ENCODE results near the gene MANF. TPM values are rescaled to one million over a fixed set of nuclear protein-coding genes. Genes with fewer than 3 reads are reported as not detected.
A peak's percentile ranks its signal among the peaks of the same experiment; 100 is the strongest.

Gene MANF
- total RNA-seq, 1 experiment from 2014 or later = 176 TPM

- CTCF ChIA-PET = no interaction called here
- no peak for TF ChIP-seq CTCF (IDR thresholded peaks at IDR 0.05; ENCODE audit: unreplicated experiment)
- intact Hi-C loops (cut with micrococcal nuclease; ENCODE audit: unreplicated experiment) = no loop called here
- Mint-ChIP-seq H3K36me3 (ENCODE audit: insufficient read depth, unreplicated experiment) (peaks cover 21% of the 10 kb centered on the region), H3K4me3 (ENCODE audit: low read depth, unreplicated experiment) (no peak overlapping the region), H3K27me3 (ENCODE audit: unreplicated experiment) (no peaks in the 10 kb centered on the region), H3K27ac (ENCODE audit: unreplicated experiment) (no peak overlapping the region), H3K9me3 (ENCODE audit: low read depth, unreplicated experiment) (no peaks in the 10 kb centered on the region), H3K4me1 (ENCODE audit: low read depth, unreplicated experiment) (no peaks in the 10 kb centered on the region)
- no peak for DNase-seq
- BruUV-seq (replicated peaks) = no TSS peak
Observed at GRCh38 chr3:51429138-51429537, 44.0 kb downstream of the MANF start.

DNA sequence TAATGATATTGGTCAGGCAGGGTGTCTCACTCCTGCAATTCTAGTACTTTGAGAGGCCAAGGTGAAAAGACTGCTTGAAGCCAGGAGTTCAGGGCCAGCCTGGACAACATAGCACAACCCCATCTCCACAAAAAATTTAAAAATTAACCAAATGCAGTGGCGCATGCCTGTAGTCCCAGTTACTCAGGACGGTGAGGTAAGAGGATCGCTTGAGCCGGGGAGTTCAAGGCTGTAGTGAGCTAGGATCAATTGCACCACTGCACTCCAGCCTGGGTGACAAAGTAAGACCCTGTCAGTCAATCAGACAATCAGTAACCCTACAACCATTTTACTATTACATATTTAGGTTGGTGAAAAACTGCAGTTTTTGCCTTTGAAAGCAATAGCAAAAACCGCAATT, 49.0 kb downstream of the MANF start:
- intact Hi-C loops (cut with micrococcal nuclease; ENCODE audit: unreplicated experiment) = no loop called here
- TF ChIP-seq CTCF (IDR thresholded peaks at IDR 0.05; ENCODE audit: unreplicated experiment) = no peak
- no peaks in the 10 kb centered on the region for H3K9me3 Mint-ChIP-seq (ENCODE audit: low read depth, unreplicated experiment)
- no TSS peak for BruUV-seq (replicated peaks)
- H3K36me3 Mint-ChIP-seq (ENCODE audit: insufficient read depth, unreplicated experiment) = peaks cover 27% of the 10 kb centered on the region
- H3K4me3 Mint-ChIP-seq (ENCODE audit: low read depth, unreplicated experiment) = no peak overlapping the region
- no peak for DNase-seq
- no peaks in the 10 kb centered on the region for H3K27me3 Mint-ChIP-seq (ENCODE audit: unreplicated experiment)
- no peaks in the 10 kb centered on the region for H3K4me1 Mint-ChIP-seq (ENCODE audit: low read depth, unreplicated experiment)
- CTCF ChIA-PET = interaction anchor here (0.6 to 1.4 kb wide), 4 partner anchors 9 to 66 kb away, joined by 3 to 4 read pairs (median 3); partner anchors contain the start of gene DCAF1
- H3K27ac Mint-ChIP-seq (ENCODE audit: unreplicated experiment) = no peak overlapping the region

DNA sequence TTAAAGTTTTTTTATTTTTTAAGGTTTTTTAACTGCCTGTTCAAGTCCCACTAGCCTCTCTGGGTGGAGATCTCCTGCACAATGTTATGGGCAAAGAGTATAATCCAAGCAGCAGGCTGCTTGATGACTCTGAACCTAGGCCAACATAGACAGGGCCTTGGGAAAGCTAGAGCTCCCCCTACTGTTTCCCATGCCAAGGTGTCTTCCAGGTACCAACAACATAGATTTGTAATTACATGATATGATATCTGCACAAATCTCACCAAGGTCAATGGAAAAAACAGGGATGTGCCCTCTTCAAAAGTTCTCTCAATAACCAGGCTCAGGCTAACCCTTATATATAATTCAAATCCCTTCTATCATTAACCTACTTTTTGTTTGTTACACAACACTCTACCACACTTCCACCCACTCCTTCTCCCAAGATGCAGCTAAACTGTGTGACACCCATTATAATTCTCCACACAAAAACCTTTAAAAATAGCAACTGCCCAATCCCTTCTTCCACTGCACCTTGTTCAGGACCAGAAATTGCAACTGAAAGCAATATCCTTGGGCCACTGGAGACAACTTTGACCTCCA, 49.7 kb downstream of the MANF start:
- peak; percentile 30 for TF ChIP-seq CTCF (IDR thresholded peaks at IDR 0.05; ENCODE audit: unreplicated experiment)
- Mint-ChIP-seq H3K36me3 (ENCODE audit: insufficient read depth, unreplicated experiment) (peaks cover 25% of the 10 kb centered on the region), H3K27ac (ENCODE audit: unreplicated experiment) (no peak overlapping the region), H3K4me1 (ENCODE audit: low read depth, unreplicated experiment) (no peaks in the 10 kb centered on the region), H3K27me3 (ENCODE audit: unreplicated experiment) (no peaks in the 10 kb centered on the region), H3K4me3 (ENCODE audit: low read depth, unreplicated experiment) (no peak overlapping the region), H3K9me3 (ENCODE audit: low read depth, unreplicated experiment) (no peaks in the 10 kb centered on the region)
- peak; percentile 30 for DNase-seq
- no TSS peak for BruUV-seq (replicated peaks)
- CTCF ChIA-PET = interaction anchor here (0.6 to 1.4 kb wide), 4 partner anchors 9 to 65 kb away, joined by 3 to 4 read pairs (median 3); partner anchors contain the start of gene DCAF1
- intact Hi-C loops (cut with micrococcal nuclease; ENCODE audit: unreplicated experiment) = no loop called here

DNA sequence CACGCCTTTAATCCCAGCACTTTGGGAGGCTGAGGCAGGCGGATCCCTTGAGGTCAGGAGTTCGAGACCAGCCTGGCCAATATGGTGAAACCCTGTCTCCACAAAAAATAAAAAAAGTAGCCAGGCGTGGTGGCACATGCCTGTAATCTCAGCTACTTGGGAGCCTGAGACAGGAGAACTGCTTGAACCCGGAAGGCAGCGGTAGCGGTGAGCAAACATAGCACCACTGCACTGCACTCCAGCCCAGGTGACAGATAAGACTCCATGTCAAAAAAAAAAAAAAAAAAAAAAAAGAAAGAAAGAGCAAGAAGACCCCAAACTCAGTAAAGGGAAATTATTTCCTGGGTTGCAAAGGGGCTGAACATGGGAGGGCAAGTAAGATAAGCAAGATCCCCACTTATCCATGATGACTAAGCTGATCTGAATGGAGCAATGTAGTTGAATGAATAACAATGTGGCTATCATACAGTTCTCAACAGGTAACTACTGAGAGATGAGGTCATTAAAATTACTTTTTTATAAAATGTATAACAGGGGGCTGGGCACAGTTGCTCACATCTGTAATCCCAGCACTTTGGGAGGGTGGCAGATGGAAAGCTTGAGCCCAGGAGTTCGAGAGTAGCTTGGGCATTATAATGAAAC, 52.0 kb downstream of the MANF start:
- TF ChIP-seq CTCF (IDR thresholded peaks at IDR 0.05; ENCODE audit: unreplicated experiment) = no peak

More for the DNA sequence above, 52.0 kb downstream of the MANF start:
- Mint-ChIP-seq H3K36me3 (ENCODE audit: insufficient read depth, unreplicated experiment) (peaks cover 30% of the 10 kb centered on the region), H3K9me3 (ENCODE audit: low read depth, unreplicated experiment) (no peaks in the 10 kb centered on the region), H3K27ac (ENCODE audit: unreplicated experiment) (no peak overlapping the region), H3K4me1 (ENCODE audit: low read depth, unreplicated experiment) (no peaks in the 10 kb centered on the region), H3K27me3 (ENCODE audit: unreplicated experiment) (no peaks in the 10 kb centered on the region), H3K4me3 (ENCODE audit: low read depth, unreplicated experiment) (no peak overlapping the region)
- DNase-seq = no peak
- no TSS peak for BruUV-seq (replicated peaks)
- intact Hi-C loops (cut with micrococcal nuclease; ENCODE audit: unreplicated experiment) = no loop called here
- CTCF ChIA-PET = no interaction called here

Other genes starting within 250 kb of the MANF start
- 40.6 and 43.8 TPM in 2 replicates for gene RBM15B, start 6.0 kb downstream of the MANF start, total RNA-seq (2022)
- 24.8 and 26.9 TPM in 2 replicates for gene DCAF1, start 114.7 kb downstream of the MANF start, total RNA-seq (2022)
- gene RAD54L2, start 153.4 kb downstream of the MANF start, total RNA-seq (2022) = 22.9 and 23.6 TPM in 2 replicates